ENCODE data around the gene EDDM13. TPM values are rescaled to one million over a fixed set of nuclear protein-coding genes. Genes with fewer than 3 reads are reported as not detected.

The EDDM13 gene
- polyA plus RNA-seq, 6 donors from 2014 or later = not detected

DNA sequence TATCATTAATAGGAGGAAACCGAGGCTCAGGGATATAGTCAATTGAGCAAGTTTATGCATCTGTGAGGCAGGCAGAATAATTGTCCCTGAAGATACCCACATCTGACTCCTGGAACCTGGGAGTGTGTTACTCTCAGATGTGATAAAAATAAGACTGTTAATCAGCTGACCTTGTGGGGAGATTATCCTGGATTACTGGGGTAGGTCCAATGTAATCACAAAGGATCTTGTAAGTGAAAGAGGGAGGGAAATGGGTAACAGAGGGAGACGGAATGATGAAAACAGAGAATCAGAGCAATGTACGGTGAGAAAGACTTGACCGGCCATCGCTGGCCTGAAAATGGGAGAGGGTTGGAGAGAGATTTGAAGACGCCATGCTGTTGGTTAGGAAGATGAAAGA is 3.2 kb upstream of the EDDM13 start:
- ATAC-seq (ENCODE audit: low read depth in 2 of 2) (no peak), DNase-seq (no peak)
- H3K4me3 Mint-ChIP-seq = peak overlapping the region in 1 of 8 donors; percentile 66
- H3K27me3 Mint-ChIP-seq = no peaks in the 10 kb centered on the region
- peaks cover 0 to 5% of the 10 kb centered on the region in 2 donors for H3K36me3 Mint-ChIP-seq
- H3K9me3 Mint-ChIP-seq = no peaks in the 10 kb centered on the region
- no peak overlapping the region for H3K27ac Mint-ChIP-seq
- H3K4me1 Mint-ChIP-seq = no peaks in the 10 kb centered on the region

- no peaks in the 10 kb centered on the region for H3K9me3 Mint-ChIP-seq
- no peak for ATAC-seq (ENCODE audit: low read depth in 2 of 2)
- no peaks in the 10 kb centered on the region for H3K27me3 Mint-ChIP-seq
- no peak overlapping the region for H3K4me3 Mint-ChIP-seq
- H3K36me3 Mint-ChIP-seq = peaks cover 0 to 5% of the 10 kb centered on the region in 2 donors
- no peak for DNase-seq
- H3K27ac Mint-ChIP-seq = no peak overlapping the region
- no peaks in the 10 kb centered on the region for H3K4me1 Mint-ChIP-seq
These were observed 1.9 kb upstream of the EDDM13 start for GRCh38 chr19:56270676-56271075.

GRCh38 chr19:56271151-56271550 is 1.4 kb upstream of the EDDM13 start:
- Mint-ChIP-seq H3K9me3 (no peaks in the 10 kb centered on the region), H3K27ac (no peak overlapping the region), H3K4me3 (no peak overlapping the region), H3K36me3 (peaks cover 0 to 5% of the 10 kb centered on the region in 2 donors), H3K27me3 (no peaks in the 10 kb centered on the region), H3K4me1 (no peaks in the 10 kb centered on the region)
- DNase-seq = no peak
- ATAC-seq (ENCODE audit: low read depth in 2 of 2) = no peak

GRCh38 chr19:56273563-56274117 is 1.1 kb downstream of the EDDM13 start:
- H3K27me3 Mint-ChIP-seq = no peaks in the 10 kb centered on the region
- DNase-seq (no peak), ATAC-seq (ENCODE audit: low read depth in 2 of 2) (no peak)
- H3K9me3 Mint-ChIP-seq = peaks cover 0 to 3% (median 0%) of the 10 kb centered on the region in 7 donors
- no peak overlapping the region for H3K27ac Mint-ChIP-seq
- H3K36me3 Mint-ChIP-seq = peaks cover 0 to 13% of the 10 kb centered on the region in 2 donors
- H3K4me1 Mint-ChIP-seq = no peaks in the 10 kb centered on the region
- H3K4me3 Mint-ChIP-seq = peak overlapping the region in 1 of 8 donors; percentile 38

DNA sequence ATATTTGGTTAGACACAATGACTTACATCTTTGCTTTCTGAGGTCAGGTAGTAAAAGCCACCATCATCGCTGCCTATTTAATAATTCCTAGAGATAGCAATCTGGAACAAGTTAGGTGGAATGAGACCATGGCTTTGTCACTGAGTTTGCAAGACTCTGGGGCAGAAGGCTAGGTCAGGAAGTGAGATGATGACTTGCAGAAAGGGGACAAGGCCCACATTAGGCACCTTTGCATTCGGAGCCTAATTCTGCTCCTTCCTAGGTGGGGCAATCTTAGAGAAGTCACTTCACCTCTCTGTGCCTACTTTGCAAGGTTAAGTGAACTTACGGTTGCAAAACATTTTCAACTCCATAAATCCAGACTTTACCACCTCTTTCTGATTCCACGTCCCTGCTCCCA is 10.3 kb downstream of the EDDM13 start:
- DNase-seq (no peak), ATAC-seq (ENCODE audit: low read depth in 2 of 2) (no peak)
- Mint-ChIP-seq H3K36me3 (no peaks in the 10 kb centered on the region), H3K9me3 (peaks cover 0 to 2% (median 0%) of the 10 kb centered on the region in 7 donors), H3K4me1 (no peaks in the 10 kb centered on the region), H3K27ac (no peak overlapping the region), H3K4me3 (no peak overlapping the region), H3K27me3 (no peaks in the 10 kb centered on the region)

GRCh38 chr19:56284746-56285145 is 12.2 kb downstream of the EDDM13 start:
- H3K27ac Mint-ChIP-seq = no peak overlapping the region
- no peaks in the 10 kb centered on the region for H3K4me1 Mint-ChIP-seq
- peaks cover 0 to 8% of the 10 kb centered on the region in 2 donors for H3K36me3 Mint-ChIP-seq
- no peak for DNase-seq
- ATAC-seq (ENCODE audit: low read depth in 2 of 2) = no peak
- no peaks in the 10 kb centered on the region for H3K27me3 Mint-ChIP-seq
- H3K4me3 Mint-ChIP-seq = no peak overlapping the region
- H3K9me3 Mint-ChIP-seq = peaks cover 0 to 2% (median 0%) of the 10 kb centered on the region in 7 donors

- Mint-ChIP-seq H3K4me1 (no peaks in the 10 kb centered on the region), H3K27me3 (no peaks in the 10 kb centered on the region), H3K4me3 (no peak overlapping the region), H3K9me3 (peaks cover 0 to 3% (median 0%) of the 10 kb centered on the region in 7 donors), H3K36me3 (peaks cover 15 to 18% of the 10 kb centered on the region in 2 donors), H3K27ac (no peak overlapping the region)
- ATAC-seq (ENCODE audit: low read depth in 2 of 2) (no peak), DNase-seq (no peak)
These were observed 17.6 kb downstream of the EDDM13 start for GRCh38 chr19:56290104-56290503.

- peaks cover 24 to 31% of the 10 kb centered on the region in 2 donors for H3K36me3 Mint-ChIP-seq
These were observed 19.3 kb downstream of the EDDM13 start for GRCh38 chr19:56291867-56292266.

GRCh38 chr19:56294549-56294948 is 22.0 kb downstream of the EDDM13 start:
- DNase-seq (no peak), ATAC-seq (ENCODE audit: low read depth in 2 of 2) (no peak)
- Mint-ChIP-seq H3K27me3 (no peaks in the 10 kb centered on the region), H3K9me3 (peaks cover 0 to 3% (median 0%) of the 10 kb centered on the region in 7 donors), H3K4me1 (no peaks in the 10 kb centered on the region), H3K4me3 (no peak overlapping the region), H3K36me3 (peaks cover 24 to 33% of the 10 kb centered on the region in 2 donors), H3K27ac (peak overlapping the region in 1 of 6 donors; percentile 56)

More at GRCh38 chr19:56291867-56292266, 19.3 kb downstream of the EDDM13 start:
- Mint-ChIP-seq H3K27ac (no peak overlapping the region), H3K4me1 (no peaks in the 10 kb centered on the region), H3K4me3 (no peak overlapping the region), H3K9me3 (peaks cover 0 to 3% (median 0%) of the 10 kb centered on the region in 7 donors), H3K27me3 (no peaks in the 10 kb centered on the region)
- DNase-seq (no peak), ATAC-seq (ENCODE audit: low read depth in 2 of 2) (no peak)

DNA sequence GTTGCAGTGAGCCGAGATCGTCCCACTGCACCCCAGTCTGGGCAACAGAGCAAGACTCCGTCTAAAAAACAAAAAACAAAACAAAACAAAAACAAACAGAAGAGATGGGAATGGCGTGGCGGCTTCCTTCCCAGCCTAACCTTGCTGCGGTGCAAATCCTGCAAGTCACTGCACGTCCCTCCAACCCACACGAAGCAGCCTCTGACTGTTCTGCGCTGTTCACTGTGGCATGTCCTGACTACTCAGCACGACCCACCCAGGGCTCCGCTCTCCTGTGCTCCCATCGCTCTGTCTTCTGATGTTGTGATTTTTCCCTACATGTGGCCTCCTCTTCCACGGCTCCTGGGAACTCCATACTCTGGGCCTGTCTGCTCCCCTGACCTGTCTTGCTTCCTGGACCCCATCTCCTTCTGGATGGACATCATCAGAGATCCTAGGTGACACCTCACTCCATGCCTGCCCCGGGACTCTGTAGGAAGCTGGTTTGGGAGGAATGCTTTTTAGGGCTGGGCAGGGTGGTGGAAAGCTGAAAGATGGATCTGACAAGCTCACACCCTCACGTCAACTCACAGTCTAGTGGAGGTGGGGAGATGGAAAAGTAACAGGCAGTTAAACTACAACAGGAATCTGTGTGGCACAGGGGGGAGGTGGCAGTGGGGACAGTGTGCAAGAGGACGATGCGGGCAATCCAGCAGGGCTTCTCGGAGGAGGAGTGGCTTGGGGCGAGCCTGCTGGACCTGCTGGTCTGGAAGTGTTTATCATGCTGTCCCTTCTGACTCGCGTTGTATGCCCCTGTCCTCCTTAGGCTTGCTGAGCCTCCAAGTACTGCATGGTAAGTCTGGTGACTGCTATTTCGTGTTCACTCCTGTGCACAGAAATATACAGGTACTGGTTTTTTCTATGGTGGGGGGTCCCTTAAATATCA is 23.2 kb downstream of the EDDM13 start:
- DNase-seq (no peak), ATAC-seq (ENCODE audit: low read depth in 2 of 2) (no peak)
- peak overlapping the region in 1 of 6 donors; percentile 2 for H3K27ac Mint-ChIP-seq
- H3K4me1 Mint-ChIP-seq = no peaks in the 10 kb centered on the region
- peaks cover 24 to 33% of the 10 kb centered on the region in 2 donors for H3K36me3 Mint-ChIP-seq
- H3K4me3 Mint-ChIP-seq = no peak overlapping the region
- H3K27me3 Mint-ChIP-seq = no peaks in the 10 kb centered on the region
- H3K9me3 Mint-ChIP-seq = peaks cover 0 to 3% (median 0%) of the 10 kb centered on the region in 7 donors

GRCh38 chr19:56297010-56297409 is 24.5 kb downstream of the EDDM13 start:
- ATAC-seq (ENCODE audit: low read depth in 2 of 2) (no peak), DNase-seq (no peak)
- Mint-ChIP-seq H3K9me3 (peaks cover 0 to 8% (median 0%) of the 10 kb centered on the region in 7 donors), H3K4me3 (peak overlapping the region in 2 of 8 donors; percentile 9 to 29), H3K36me3 (peaks cover 27 to 31% of the 10 kb centered on the region in 2 donors), H3K27me3 (no peaks in the 10 kb centered on the region), H3K27ac (peak overlapping the region in 1 of 6 donors; percentile 86), H3K4me1 (peaks cover 6 to 7% (median 6%) of the 10 kb centered on the region in 3 donors)

DNA sequence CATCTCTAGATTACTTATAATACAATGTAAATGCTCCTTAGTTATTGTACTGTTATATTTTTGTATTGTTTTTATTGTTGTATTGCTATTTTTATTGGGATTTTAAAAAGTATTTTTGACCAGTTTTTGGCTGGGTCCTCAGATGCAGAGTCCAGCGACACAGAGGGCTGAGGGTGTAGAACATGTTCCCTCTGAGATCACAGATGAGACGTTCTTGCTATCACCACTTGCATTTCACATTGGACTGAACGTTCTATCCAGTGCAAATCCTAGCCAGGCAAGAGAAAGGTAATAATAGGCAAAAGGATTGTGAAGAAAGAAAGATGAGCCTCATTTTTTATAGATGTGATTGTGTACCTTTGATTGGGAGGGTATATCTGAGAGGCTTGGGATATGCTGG is 27.1 kb downstream of the EDDM13 start:
- peaks cover 6 to 16% (median 11%) of the 10 kb centered on the region in 3 donors for H3K4me1 Mint-ChIP-seq
- ATAC-seq (ENCODE audit: low read depth in 2 of 2) (no peak), DNase-seq (no peak)
- H3K36me3 Mint-ChIP-seq = peaks cover 31 to 38% of the 10 kb centered on the region in 2 donors
- no peak overlapping the region for H3K4me3 Mint-ChIP-seq
- peaks cover 0 to 9% (median 0%) of the 10 kb centered on the region in 7 donors for H3K9me3 Mint-ChIP-seq
- H3K27ac Mint-ChIP-seq = peak overlapping the region in 1 of 6 donors; percentile 51
- H3K27me3 Mint-ChIP-seq = no peaks in the 10 kb centered on the region

DNA sequence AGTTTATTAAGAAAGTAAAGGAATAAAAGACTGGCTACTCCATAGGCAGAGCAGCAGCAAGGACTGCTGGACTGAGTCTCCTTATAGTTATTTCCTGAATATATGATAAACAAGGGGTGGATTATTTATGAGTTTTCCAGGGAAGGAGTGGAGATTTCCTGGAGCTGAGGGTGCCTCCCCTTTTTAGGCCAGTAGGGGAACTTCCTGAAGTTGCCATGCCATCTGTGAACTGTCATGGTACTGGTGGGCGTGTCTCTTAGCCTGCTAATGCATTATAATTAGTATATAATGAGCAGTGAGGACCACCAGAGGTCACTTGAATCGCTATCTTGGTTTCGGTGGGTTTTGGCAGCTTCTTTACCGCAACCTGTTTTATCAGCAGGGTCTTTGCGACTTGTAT is 28.6 kb downstream of the EDDM13 start:
- Mint-ChIP-seq H3K4me3 (no peak overlapping the region), H3K36me3 (peaks cover 31 to 32% of the 10 kb centered on the region in 2 donors), H3K27ac (peak overlapping the region in 1 of 6 donors; percentile 75), H3K4me1 (peaks cover 6 to 16% (median 11%) of the 10 kb centered on the region in 3 donors), H3K9me3 (peaks cover 0 to 9% (median 0%) of the 10 kb centered on the region in 7 donors), H3K27me3 (no peaks in the 10 kb centered on the region)
- DNase-seq (no peak), ATAC-seq (ENCODE audit: low read depth in 2 of 2) (no peak)
